ENCODE results near the gene KIF24.

KIF24 gene

GRCh38 chr9:34375901-34376595, 47.0 kb upstream of the KIF24 start:
- in situ Hi-C loops (cut with HindIII; ENCODE audit: low pct_ligation_motif_present, low sequenced_read_pairs) = no loop called here
- H3K36me3 ChIP-seq (replicated peaks) = no peaks in the 10 kb centered on the region
- peak; percentile 16 for TF ChIP-seq CTCF (IDR thresholded peaks at IDR 0.05; ENCODE audit: low read depth, low read length, missing control alignments)
- no peak overlapping the region for H3K27ac ChIP-seq
- H3K27me3 ChIP-seq (replicated peaks) = peaks cover 19% of the 10 kb centered on the region
- peak overlapping the region; percentile 72 for H3K4me3 ChIP-seq (ENCODE audit: low read depth, low read length)
- no peak for DNase-seq

- no peak for TF ChIP-seq CTCF (IDR thresholded peaks at IDR 0.05; ENCODE audit: low read depth, low read length, missing control alignments)
- in situ Hi-C loops (cut with HindIII; ENCODE audit: low pct_ligation_motif_present, low sequenced_read_pairs) = no loop called here
- peaks cover 19% of the 10 kb centered on the region for H3K27me3 ChIP-seq (replicated peaks)
- H3K27ac ChIP-seq = no peak overlapping the region
- H3K4me3 ChIP-seq (ENCODE audit: low read depth, low read length) = no peak overlapping the region
- H3K36me3 ChIP-seq (replicated peaks) = no peaks in the 10 kb centered on the region
- no peak for DNase-seq
Measured at GRCh38 chr9:34374905-34375552, 46.0 kb upstream of the KIF24 start.

- no peak overlapping the region for H3K4me3 ChIP-seq (ENCODE audit: low read depth, low read length)
- in situ Hi-C loops (cut with HindIII; ENCODE audit: low pct_ligation_motif_present, low sequenced_read_pairs) = no loop called here
- peaks cover 19% of the 10 kb centered on the region for H3K27me3 ChIP-seq (replicated peaks)
- TF ChIP-seq CTCF (IDR thresholded peaks at IDR 0.05; ENCODE audit: low read depth, low read length, missing control alignments) = no peak
- H3K27ac ChIP-seq = no peak overlapping the region
- DNase-seq = no peak
- H3K36me3 ChIP-seq (replicated peaks) = no peaks in the 10 kb centered on the region
Measured at GRCh38 chr9:34374339-34374738, 45.3 kb upstream of the KIF24 start.

- in situ Hi-C loops (cut with HindIII; ENCODE audit: low pct_ligation_motif_present, low sequenced_read_pairs) = no loop called here
- Histone ChIP-seq H3K4me3 (ENCODE audit: low read depth, low read length) (no peak overlapping the region), H3K36me3 (replicated peaks) (no peaks in the 10 kb centered on the region), H3K27me3 (replicated peaks) (peaks cover 19% of the 10 kb centered on the region), H3K27ac (no peak overlapping the region)
- no peak for DNase-seq
- no peak for TF ChIP-seq CTCF (IDR thresholded peaks at IDR 0.05; ENCODE audit: low read depth, low read length, missing control alignments)
Measured at GRCh38 chr9:34373749-34374148, 44.7 kb upstream of the KIF24 start.

GRCh38 chr9:34372467-34373011, 43.5 kb upstream of the KIF24 start:
- in situ Hi-C loops (cut with HindIII; ENCODE audit: low pct_ligation_motif_present, low sequenced_read_pairs) = no loop called here
- H3K27me3 ChIP-seq (replicated peaks) = peaks cover 19% of the 10 kb centered on the region
- no peak for DNase-seq

More at GRCh38 chr9:34372467-34373011, 43.5 kb upstream of the KIF24 start:
- Histone ChIP-seq H3K27ac (no peak overlapping the region), H3K36me3 (replicated peaks) (no peaks in the 10 kb centered on the region), H3K4me3 (ENCODE audit: low read depth, low read length) (no peak overlapping the region)
- TF ChIP-seq CTCF (IDR thresholded peaks at IDR 0.05; ENCODE audit: low read depth, low read length, missing control alignments) = no peak

Data from brain microvascular endothelial cell (primary cell).